Measurements from ENCODE around the gene ABHD17A.

GRCh38 chr19:1893791-1894190 lies 8.5 kb upstream of the ABHD17A start:
- TF ChIP-seq CREB1 (IDR thresholded peaks at IDR 0.05; ENCODE audit: low read depth) (no peak), EP300 (IDR thresholded peaks at IDR 0.05; ENCODE audit: borderline replicate concordance) (no peak), TEAD4 (IDR thresholded peaks at IDR 0.05) (no peak), FOXM1 (IDR thresholded peaks at IDR 0.05; ENCODE audit: borderline replicate concordance, low read depth) (no peak), TAF1 (IDR thresholded peaks at IDR 0.05; ENCODE audit: low read depth) (no peak)
- TF ChIP-seq, protein P1, sequence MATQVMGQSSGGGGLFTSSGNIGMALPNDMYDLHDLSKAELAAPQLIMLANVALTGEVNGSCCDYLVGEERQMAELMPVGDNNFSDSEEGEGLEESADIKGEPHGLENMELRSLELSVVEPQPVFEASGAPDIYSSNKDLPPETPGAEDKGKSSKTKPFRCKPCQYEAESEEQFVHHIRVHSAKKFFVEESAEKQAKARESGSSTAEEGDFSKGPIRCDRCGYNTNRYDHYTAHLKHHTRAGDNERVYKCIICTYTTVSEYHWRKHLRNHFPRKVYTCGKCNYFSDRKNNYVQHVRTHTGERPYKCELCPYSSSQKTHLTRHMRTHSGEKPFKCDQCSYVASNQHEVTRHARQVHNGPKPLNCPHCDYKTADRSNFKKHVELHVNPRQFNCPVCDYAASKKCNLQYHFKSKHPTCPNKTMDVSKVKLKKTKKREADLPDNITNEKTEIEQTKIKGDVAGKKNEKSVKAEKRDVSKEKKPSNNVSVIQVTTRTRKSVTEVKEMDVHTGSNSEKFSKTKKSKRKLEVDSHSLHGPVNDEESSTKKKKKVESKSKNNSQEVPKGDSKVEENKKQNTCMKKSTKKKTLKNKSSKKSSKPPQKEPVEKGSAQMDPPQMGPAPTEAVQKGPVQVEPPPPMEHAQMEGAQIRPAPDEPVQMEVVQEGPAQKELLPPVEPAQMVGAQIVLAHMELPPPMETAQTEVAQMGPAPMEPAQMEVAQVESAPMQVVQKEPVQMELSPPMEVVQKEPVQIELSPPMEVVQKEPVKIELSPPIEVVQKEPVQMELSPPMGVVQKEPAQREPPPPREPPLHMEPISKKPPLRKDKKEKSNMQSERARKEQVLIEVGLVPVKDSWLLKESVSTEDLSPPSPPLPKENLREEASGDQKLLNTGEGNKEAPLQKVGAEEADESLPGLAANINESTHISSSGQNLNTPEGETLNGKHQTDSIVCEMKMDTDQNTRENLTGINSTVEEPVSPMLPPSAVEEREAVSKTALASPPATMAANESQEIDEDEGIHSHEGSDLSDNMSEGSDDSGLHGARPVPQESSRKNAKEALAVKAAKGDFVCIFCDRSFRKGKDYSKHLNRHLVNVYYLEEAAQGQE (IDR thresholded peaks at IDR 0.05; ENCODE audit: low read depth), result no peak
- TF ChIP-seq, protein P2, sequence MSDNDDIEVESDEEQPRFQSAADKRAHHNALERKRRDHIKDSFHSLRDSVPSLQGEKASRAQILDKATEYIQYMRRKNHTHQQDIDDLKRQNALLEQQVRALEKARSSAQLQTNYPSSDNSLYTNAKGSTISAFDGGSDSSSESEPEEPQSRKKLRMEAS (IDR thresholded peaks at IDR 0.05), result no peak

All from Ishikawa (cell line).